GM19193 (cell line): ENCODE results near the gene DMD.

Experiments used
- POLR2A ChIP-seq: IDR thresholded peaks from 4 replicates; pipeline ENCODE4 v1.6.1; 2011; ENCODE audit not compliant: insufficient read depth, insufficient read length; ENCODE audit errors: extremely low read depth

Gene DMD

GRCh38 chrX:32868524-32868895 lies 342.8 kb downstream of the DMD start:
- TF ChIP-seq POLR2A = no peak

- TF ChIP-seq POLR2A = no peak
Measured at GRCh38 chrX:32867781-32868523, 343.4 kb downstream of the DMD start.

- no peak for TF ChIP-seq POLR2A
Measured at GRCh38 chrX:32852203-32852602, 359.1 kb downstream of the DMD start.

- no peak for TF ChIP-seq POLR2A
Measured at GRCh38 chrX:32851556-32851955, 359.8 kb downstream of the DMD start.

- TF ChIP-seq POLR2A = no peak
Measured at GRCh38 chrX:32847921-32848320, 363.4 kb downstream of the DMD start.

- no peak for TF ChIP-seq POLR2A
Measured at GRCh38 chrX:32842053-32842452, 369.3 kb downstream of the DMD start.

GRCh38 chrX:32839781-32840180 lies 371.6 kb downstream of the DMD start:
- no peak for TF ChIP-seq POLR2A

GRCh38 chrX:32825009-32825408 lies 386.3 kb downstream of the DMD start:
- no peak for TF ChIP-seq POLR2A

- no peak for TF ChIP-seq POLR2A
Measured at GRCh38 chrX:32804034-32804433, 407.3 kb downstream of the DMD start.

- no peak for TF ChIP-seq POLR2A
Measured at GRCh38 chrX:32798990-32799389, 412.4 kb downstream of the DMD start.

- no peak for TF ChIP-seq POLR2A
Measured at GRCh38 chrX:32788936-32789335, 422.4 kb downstream of the DMD start.

- TF ChIP-seq POLR2A = no peak
Measured at GRCh38 chrX:32780109-32780508, 431.2 kb downstream of the DMD start.

- no peak for TF ChIP-seq POLR2A
Measured at GRCh38 chrX:32778965-32779364, 432.4 kb downstream of the DMD start.

GRCh38 chrX:32774966-32775365 lies 436.4 kb downstream of the DMD start:
- TF ChIP-seq POLR2A = no peak

GRCh38 chrX:32749070-32749469 lies 462.3 kb downstream of the DMD start:
- TF ChIP-seq POLR2A = no peak

- no peak for TF ChIP-seq POLR2A
Measured at GRCh38 chrX:32745323-32745722, 466.0 kb downstream of the DMD start.

GRCh38 chrX:32744921-32745320 lies 466.4 kb downstream of the DMD start:
- TF ChIP-seq POLR2A = no peak

- TF ChIP-seq POLR2A = no peak
Measured at GRCh38 chrX:32741910-32742309, 469.4 kb downstream of the DMD start.

GRCh38 chrX:32708542-32708941 lies 502.8 kb downstream of the DMD start:
- no peak for TF ChIP-seq POLR2A
